Hepatocyte (in vitro differentiated cells): ENCODE results near the gene DUSP14. TPM values are rescaled to one million over a fixed set of nuclear protein-coding genes. Genes with fewer than 3 reads are reported as not detected.

ENCODE experiments used
- DNase-seq: peaks from one replicate; pipeline ENCODE4 v3.0.0-alpha.2; 2016; ENCODE audit warnings: low spot score
- H2AFZ ChIP-seq: fragments of 200-600 bp; sonication (generic); 2 replicates; pipeline ENCODE4 v1.6.0; 2016; ENCODE audit warnings: antibody characterized with exemption, mild to moderate bottlenecking
- H3K27ac ChIP-seq: fragments of 200-600 bp; sonication (generic); 2 replicates; pipeline ENCODE4 v1.5.1; 2016; ENCODE audit warnings: mild to moderate bottlenecking
- H3K27me3 ChIP-seq: fragments of 200-600 bp; sonication (generic); 2 replicates; pipeline ENCODE4 v1.6.1; 2016
- H3K36me3 ChIP-seq: fragments of 200-600 bp; sonication (generic); replicated peaks from 2 replicates; pipeline ENCODE4 v1.5.1; 2016; ENCODE audit warnings: low read depth; ENCODE audit not compliant: insufficient read depth
- H3K4me1 ChIP-seq: fragments of 200-600 bp; sonication (generic); 2 replicates; pipeline ENCODE4 v1.5.1; 2016; ENCODE audit warnings: mild to moderate bottlenecking, moderate library complexity; ENCODE audit not compliant: insufficient read depth
- H3K4me2 ChIP-seq: fragments of 200-600 bp; sonication (generic); 2 replicates; pipeline ENCODE4 v1.6.0; 2016
- H3K4me3 ChIP-seq: fragments of 200-600 bp; sonication (generic); 2 replicates; pipeline ENCODE4 v1.5.1; 2016; ENCODE audit warnings: mild to moderate bottlenecking
- H3K79me2 ChIP-seq: fragments of 200-600 bp; sonication (generic); 2 replicates; pipeline ENCODE4 v1.6.0; 2017; ENCODE audit warnings: mild to moderate bottlenecking
- H3K9me2 ChIP-seq: fragments of 200-600 bp; sonication (generic); replicated peaks from 2 replicates; pipeline ENCODE4 v1.6.0; 2017; ENCODE audit warnings: mild to moderate bottlenecking; ENCODE audit not compliant: insufficient read depth
- H3K9me3 ChIP-seq: fragments of 200-600 bp; sonication (generic); 2 replicates; pipeline ENCODE4 v1.5.1; 2016; ENCODE audit warnings: low read depth, mild to moderate bottlenecking
- H4K20me1 ChIP-seq: fragments of 200-600 bp; sonication (generic); 2 replicates; pipeline ENCODE4 v1.6.0; 2016; ENCODE audit warnings: mild to moderate bottlenecking; ENCODE audit not compliant: insufficient read depth, poor library complexity, severe bottlenecking
- CTCF ChIP-seq: fragments of 200-600 bp; sonication (generic); IDR thresholded peaks from 2 replicates; pipeline ENCODE4 v1.5.1; 2016; ENCODE audit warnings: antibody characterized with exemption, mild to moderate bottlenecking; ENCODE audit not compliant: poor library complexity
- EZH2 ChIP-seq: fragments of 200-600 bp; sonication (generic); IDR thresholded peaks from 2 replicates; pipeline ENCODE4 v1.6.1; 2016; ENCODE audit warnings: antibody characterized with exemption, mild to moderate bottlenecking, borderline replicate concordance
- EZH2phosphoT487 ChIP-seq: fragments of 200-600 bp; sonication (generic); IDR thresholded peaks from one replicate; pipeline ENCODE4 v1.6.1; 2018; ENCODE audit warnings: antibody characterized with exemption, mild to moderate bottlenecking, low read depth, moderate library complexity; ENCODE audit not compliant: unreplicated experiment, severe bottlenecking
- WGBS: methylation state at CpG from one replicate; pipeline ENCODE4 v1.1.6; 2016; ENCODE audit warnings: low lambda C conversion rate; ENCODE audit errors: missing lambda C conversion rate; 5-methylcytosine and 5-hydroxymethylcytosine counted together
- polyA plus RNA-seq: library from polyadenylated mRNA; unstranded; fragments of >200 nt; fragmentation: Nextera tagmentation; extraction: Ambion mirVana; gene quantifications from 2 replicates; pipeline ENCODE4 v1.2.1, GENCODE V29; 2016
- total RNA-seq: library from RNA; depleted of rRNA; stranded (reverse); fragments of >200 nt; gene quantifications from 2 replicates; pipeline ENCODE4 v1.2.3, GENCODE V29; 2014

DUSP14 gene
- total and polyA plus RNA-seq, 2 experiments from 2014 or later, result 28.8 to 33.3 TPM

DNA sequence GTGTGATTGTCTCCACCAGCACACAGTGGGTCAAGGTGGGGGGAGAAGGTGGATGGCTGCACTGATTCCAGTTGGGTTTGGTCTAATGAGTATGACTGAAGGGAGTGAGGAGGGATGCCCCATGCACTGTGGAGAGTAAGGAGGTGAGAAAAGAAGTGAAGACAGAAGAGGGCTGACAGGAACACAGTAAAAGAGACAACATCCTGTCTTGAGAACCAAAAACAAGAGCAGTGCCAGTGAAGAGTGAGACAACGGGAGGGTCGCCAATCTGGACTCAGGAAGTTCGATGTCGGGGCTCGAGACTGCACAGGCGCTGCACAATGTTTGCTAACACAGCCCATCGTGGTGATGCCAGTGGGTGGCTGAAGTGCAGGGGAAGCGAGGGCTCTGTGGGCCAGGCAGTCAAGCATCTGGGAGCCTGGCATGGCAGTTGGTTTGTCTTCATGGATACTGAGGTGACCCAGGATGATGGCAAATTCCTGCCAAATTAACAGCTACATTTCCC lies 34.1 kb downstream of the DUSP14 start:
- Histone ChIP-seq H3K4me2 (no peak overlapping the region), H4K20me1 (no peaks in the 10 kb centered on the region), H3K27ac (no peak overlapping the region), H3K9me2 (no peaks in the 10 kb centered on the region), H3K4me3 (no peak overlapping the region), H3K4me1 (no peaks in the 10 kb centered on the region), H3K9me3 (no peaks in the 10 kb centered on the region), H3K36me3 (no peaks in the 10 kb centered on the region), H3K27me3 (no peaks in the 10 kb centered on the region), H3K79me2 (no peaks in the 10 kb centered on the region), H2AFZ (no peak overlapping the region)
- TF ChIP-seq EZH2phosphoT487, result no peak
- no peak for TF ChIP-seq EZH2
- no peak for TF ChIP-seq CTCF
- WGBS, result 94% methylated on average over 8 of the region's 8 CpGs
- no peak for DNase-seq

GRCh38 chr17:37527249-37527851 lies 37.7 kb downstream of the DUSP14 start:
- no peaks in the 10 kb centered on the region for H3K9me3 ChIP-seq
- H3K4me1 ChIP-seq, result no peaks in the 10 kb centered on the region
- DNase-seq, result peak; percentile 72
- H3K9me2 ChIP-seq, result no peaks in the 10 kb centered on the region
- TF ChIP-seq CTCF (peak; percentile 70), EZH2phosphoT487 (no peak), EZH2 (no peak)
- no peak overlapping the region for H3K4me2 ChIP-seq
- H3K4me3 ChIP-seq, result no peak overlapping the region
- WGBS, result 66% methylated on average over 5 of the region's 5 CpGs
- no peaks in the 10 kb centered on the region for H3K36me3 ChIP-seq
- no peak overlapping the region for H3K27ac ChIP-seq
- H3K27me3 ChIP-seq, result no peaks in the 10 kb centered on the region
- H4K20me1 ChIP-seq, result no peaks in the 10 kb centered on the region
- H3K79me2 ChIP-seq, result no peaks in the 10 kb centered on the region
- H2AFZ ChIP-seq, result no peak overlapping the region

DNA sequence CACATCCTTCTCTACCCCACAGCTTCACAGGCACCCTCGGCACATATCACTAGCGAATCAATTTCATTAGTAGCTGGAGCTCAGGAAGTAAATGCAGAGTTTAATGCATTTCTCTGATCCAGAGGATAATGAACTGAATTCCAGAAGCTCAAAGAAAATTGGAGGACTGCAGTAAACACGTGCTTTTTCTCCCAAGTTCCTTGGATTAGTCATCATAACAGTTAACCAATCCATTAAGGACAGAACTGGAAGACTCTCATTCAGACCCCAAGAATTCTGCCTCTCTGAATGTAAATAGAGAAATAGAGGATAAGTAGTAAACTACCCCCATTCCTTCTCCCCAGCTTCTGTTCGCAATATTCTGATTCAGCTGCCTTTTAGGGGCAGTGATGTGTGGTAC lies 40.7 kb downstream of the DUSP14 start:
- Histone ChIP-seq H2AFZ (no peak overlapping the region), H3K79me2 (no peaks in the 10 kb centered on the region), H3K27me3 (no peaks in the 10 kb centered on the region), H3K27ac (no peak overlapping the region), H3K9me2 (no peaks in the 10 kb centered on the region), H3K4me3 (no peak overlapping the region), H3K9me3 (no peaks in the 10 kb centered on the region), H3K36me3 (no peaks in the 10 kb centered on the region), H3K4me1 (no peaks in the 10 kb centered on the region), H3K4me2 (no peak overlapping the region), H4K20me1 (no peaks in the 10 kb centered on the region)
- WGBS, result 83% methylated on average over 4 of the region's 4 CpGs
- TF ChIP-seq EZH2phosphoT487 (no peak), CTCF (no peak), EZH2 (no peak)
- DNase-seq, result no peak
